GM21360 (cell line): ENCODE data around the gene PLS1.

Source experiments
- ATAC-seq: cut with Tn5 transposase; IDR thresholded peaks from one replicate; pipeline ENCODE4 v1.9.1; 2021; ENCODE audit warnings: mild to moderate bottlenecking, moderate library complexity; ENCODE audit not compliant: unreplicated experiment

PLS1 gene

GRCh38 chr3:142636664-142637063, 40.5 kb downstream of the PLS1 start:
- no peak for ATAC-seq

GRCh38 chr3:142638291-142638690, 42.1 kb downstream of the PLS1 start:
- ATAC-seq, result no peak

DNA sequence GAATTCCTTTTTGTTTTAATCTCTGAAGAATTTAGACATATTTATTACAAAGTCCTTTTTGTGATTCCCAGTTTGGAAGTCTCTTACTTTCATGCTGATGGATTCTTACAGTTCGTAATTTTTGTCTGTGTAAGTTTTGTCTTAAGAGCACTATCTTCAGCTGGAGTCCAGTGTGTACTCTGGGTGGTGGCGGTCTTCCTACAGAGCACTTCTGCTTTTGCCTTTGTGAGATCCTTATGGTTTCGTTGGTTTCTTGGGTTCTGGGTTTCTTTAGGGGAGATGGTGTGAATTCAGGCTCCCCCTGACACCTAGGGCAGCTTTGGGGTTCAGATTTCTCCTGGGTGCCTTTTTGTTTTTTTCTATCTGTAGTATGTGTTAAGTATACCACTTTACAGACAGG, 45.3 kb downstream of the PLS1 start:
- no peak for ATAC-seq

GRCh38 chr3:142642956-142643355, 46.8 kb downstream of the PLS1 start:
- ATAC-seq, result no peak

DNA sequence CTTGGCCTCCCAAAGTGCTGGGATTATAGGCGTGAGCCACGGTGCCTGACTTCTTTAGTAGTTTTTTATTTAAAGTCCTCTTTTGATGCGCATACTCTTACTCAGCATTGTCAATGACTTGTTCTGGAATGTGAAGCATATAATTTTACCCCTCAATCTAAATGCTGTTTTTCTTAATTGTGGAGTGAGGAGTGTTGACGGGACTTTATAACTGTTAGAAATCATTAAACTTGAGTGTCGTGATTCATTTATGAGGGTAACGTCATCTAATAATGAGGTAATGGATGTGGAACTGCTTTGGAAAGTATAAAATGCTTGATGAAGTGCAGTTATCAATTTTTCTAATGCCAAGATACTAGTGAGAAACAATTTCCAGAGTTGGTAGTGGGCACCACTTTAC, 48.3 kb downstream of the PLS1 start:
- ATAC-seq, result no peak

DNA sequence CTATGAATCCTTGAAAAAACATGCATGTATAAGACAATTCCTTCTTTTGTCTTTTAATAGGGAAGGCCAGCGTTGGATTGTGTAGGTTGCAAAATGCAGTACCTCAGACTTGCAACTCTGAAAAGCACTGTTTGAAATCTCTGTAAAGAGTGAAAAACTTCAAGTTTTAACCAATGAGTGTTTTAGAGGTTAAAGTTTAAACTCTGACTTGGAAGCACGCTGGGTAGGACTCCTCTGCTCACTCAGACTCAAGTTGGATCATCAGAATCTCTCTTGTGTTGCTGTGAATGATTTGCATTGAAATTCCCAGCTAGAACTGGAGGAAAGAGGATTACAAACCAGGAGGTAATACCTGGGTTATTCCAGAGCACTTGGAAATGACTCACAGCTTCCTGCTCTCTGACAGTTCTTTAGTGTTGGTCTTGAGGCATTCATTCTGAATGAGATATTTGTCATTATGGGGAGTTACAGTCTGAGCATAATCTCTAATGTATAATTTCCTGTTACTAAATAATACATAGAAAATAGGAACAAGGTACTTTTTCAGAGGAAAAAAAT, 49.1 kb downstream of the PLS1 start:
- no peak for ATAC-seq

- no peak for ATAC-seq
Measured at GRCh38 chr3:142646020-142646785, 50.0 kb downstream of the PLS1 start.

- no peak for ATAC-seq
Measured at GRCh38 chr3:142647856-142648255, 51.7 kb downstream of the PLS1 start.

DNA sequence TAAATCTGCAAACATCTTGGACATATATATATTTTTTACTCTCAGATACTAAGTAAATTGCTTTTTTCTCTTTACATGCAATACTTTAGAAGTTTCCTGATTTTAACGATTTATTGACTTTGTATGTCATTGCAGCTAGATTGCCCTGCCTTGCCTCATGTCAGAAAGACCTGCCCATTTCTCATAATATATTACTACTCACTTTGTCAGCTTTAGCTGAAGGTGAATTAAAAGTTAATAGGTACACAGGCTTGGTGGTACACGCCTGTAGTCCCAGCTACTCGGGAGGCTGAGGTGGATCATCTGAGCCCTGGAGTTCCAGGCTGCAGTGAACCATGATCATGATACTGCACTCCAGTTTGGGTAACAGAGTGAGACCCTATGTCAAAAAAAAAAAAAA, 52.8 kb downstream of the PLS1 start:
- ATAC-seq, result no peak

DNA sequence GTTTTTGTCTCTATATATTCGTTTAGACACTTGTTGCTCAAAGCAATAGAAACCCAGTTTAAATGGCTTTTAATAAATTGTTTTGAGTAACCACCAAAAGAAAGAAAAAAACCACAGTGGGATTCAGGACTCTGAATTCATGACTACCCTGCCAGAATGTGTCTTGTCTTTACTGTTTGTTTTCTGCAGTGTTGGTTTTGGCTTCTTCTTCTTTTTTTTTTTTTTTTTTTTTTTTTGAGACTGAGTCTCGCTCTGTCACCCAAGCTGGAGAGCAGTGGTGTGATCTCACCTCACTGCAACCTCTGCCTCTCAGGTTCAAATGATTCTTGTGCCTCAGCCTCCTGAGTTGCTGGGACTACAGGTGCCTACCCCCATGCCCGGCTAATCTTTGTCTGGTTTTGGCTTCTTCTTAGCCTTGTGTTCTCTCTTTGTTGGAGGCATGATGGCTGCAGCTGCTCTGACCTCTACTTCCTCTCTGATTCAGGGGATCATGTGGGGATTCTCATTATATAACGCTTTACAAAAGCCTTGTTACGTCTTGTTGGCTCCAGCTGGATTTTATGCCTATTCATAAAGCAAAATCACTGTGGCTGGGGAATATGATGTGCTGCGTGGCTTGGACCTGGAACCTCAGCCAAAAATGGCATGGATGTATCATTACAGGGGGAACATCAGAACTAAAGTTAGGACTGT, 54.0 kb downstream of the PLS1 start:
- ATAC-seq, result no peak

- ATAC-seq, result no peak
Measured at GRCh38 chr3:142651711-142652110, 55.5 kb downstream of the PLS1 start.

GRCh38 chr3:142652826-142653292, 56.7 kb downstream of the PLS1 start:
- ATAC-seq, result no peak

DNA sequence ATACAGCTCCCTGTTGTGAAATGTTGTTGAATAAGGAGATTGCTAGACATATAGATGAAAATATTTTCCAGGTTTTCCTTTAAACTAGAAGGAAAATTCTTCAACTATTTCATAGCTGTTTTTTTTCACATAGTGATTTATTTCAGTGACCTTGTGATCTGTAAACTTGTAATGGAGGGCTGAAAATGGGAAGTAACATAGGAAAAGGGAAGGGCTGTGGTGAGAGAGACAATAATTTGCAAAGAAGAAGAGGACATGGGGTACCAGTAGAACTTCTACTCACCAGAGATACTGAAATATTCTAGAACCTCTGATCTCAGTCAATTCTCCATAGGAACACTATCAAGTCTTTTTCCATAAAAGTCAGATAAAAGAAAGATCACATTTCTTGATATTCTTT, 60.4 kb downstream of the PLS1 start:
- ATAC-seq, result no peak

DNA sequence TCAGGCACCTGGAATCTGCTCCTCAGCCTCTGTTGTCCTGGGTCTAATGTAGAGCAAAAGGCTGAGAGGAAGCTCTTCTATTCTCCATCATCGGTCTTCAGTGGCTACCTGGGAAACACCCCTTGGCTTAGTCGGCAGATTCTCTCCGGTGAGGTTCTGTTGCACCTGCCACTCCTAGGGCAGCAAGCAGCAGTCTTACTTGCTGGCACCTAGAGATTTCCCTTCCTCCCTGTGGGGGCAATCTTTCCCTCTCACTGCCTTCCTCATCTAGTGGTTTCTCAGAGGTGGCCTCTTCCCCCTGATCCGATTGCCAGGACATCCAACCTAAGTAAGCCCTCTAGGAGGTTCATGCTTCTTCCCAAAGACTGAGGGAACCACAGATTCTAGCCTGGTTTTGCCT, 60.8 kb downstream of the PLS1 start:
- ATAC-seq, result no peak

- ATAC-seq, result no peak
Measured at GRCh38 chr3:142660383-142660782, 64.2 kb downstream of the PLS1 start.

DNA sequence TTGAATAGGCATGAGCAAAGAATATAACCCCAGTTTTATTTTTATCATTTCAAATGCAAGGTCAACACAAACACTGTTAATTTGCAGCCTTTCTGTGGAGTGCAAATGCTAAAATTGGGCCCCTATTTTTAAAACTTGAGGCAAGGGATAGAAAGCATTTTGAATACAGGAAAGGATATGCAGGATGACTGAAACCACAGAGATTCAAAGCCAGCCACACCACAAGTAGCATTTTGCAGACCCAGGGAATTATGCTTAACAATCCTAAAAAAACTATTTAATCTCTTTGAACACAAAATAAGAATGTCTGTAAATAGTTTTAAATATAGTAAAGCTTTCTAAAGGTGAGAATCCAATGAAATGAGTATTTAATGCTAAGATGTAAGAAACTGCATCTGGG, 64.7 kb downstream of the PLS1 start:
- no peak for ATAC-seq

DNA sequence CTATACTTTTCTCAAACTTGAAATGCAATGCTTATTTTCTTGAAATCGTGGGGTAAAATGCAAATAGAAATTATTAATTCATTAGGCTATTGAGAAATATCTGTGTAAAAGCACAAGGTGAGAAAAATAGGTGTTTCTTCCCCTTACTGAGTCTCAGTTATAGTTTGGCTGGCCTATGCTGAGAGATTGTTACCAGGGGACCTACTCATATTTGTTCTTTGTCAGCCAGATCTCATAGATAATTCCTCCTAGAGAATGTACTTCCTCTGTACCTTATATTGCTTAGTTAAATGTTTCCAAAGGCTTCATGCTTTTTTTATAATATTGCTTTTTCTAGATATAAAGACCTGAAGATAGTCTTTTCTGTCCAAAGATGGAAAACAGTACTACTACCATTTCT, 67.7 kb downstream of the PLS1 start:
- ATAC-seq, result no peak

DNA sequence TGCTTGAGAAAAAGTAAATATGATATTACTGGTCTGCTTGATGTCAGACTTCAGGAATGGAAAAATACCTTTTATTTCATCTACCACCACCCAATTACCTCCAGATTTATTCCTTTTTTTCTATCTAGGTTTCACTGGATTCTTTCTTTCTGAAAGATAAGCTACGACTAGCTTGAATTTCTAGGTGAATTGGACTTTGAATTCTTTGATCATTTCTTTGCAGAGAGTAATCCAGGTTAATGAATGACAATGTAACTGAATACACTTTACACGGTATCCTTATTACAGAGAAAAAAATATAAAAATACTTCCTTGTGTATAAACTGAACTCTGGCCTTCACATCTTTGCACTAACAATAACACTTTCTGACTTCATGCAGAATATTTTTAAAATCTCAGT, 68.1 kb downstream of the PLS1 start:
- ATAC-seq, result no peak

- no peak for ATAC-seq
Measured at GRCh38 chr3:142664819-142665218, 68.6 kb downstream of the PLS1 start.

GRCh38 chr3:142670120-142670519, 73.9 kb downstream of the PLS1 start:
- ATAC-seq, result no peak

DNA sequence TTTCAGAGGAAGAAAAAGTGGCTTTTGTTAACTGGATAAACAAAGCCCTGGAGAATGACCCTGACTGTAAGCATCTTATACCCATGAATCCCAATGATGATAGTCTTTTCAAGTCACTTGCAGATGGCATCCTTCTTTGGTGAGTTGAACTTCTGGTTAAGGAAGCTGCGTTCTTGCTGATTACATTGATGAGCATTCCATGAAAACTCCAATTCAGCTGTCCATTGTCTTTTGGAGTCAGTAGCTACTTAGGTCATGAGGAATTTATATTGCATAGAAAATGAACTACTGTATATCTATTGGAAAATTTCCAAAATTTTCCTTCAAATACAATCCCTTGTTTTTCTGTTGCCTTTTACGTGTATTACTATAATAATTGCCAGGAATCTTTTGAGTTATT, 80.0 kb downstream of the PLS1 start:
- ATAC-seq, result no peak

DNA sequence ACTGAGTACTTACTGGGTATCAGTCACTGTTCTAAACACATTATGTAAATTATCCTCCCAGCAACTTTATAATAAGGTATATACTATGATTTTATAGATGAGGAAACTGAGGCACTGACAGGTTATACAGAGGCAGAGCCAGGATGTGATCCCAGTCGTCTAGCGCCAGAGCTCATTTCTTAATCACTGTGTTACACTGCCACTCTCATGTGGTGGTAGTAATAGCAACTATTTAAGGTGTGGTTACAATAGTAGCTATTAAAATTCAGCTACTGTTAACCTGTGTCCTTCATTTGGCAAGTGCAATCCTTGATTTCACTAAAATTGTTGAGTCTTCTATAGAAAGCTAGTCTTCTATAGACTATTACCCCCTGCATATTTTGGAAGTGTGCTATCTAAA, 84.5 kb downstream of the PLS1 start:
- ATAC-seq, result no peak
